Cerebellar cortex (tissue), 1 donor: ENCODE data around the gene SEMA6B.

Source experiments
- DNase-seq: peaks from one replicate; pipeline ENCODE4 v3.0.0-alpha.2; 2015; ENCODE audit warnings: low spot score

Gene SEMA6B

GRCh38 chr19:4586691-4587090, 27.2 kb upstream of the SEMA6B start:
- DNase-seq, result no peak

- DNase-seq, result no peak
These were observed 26.8 kb upstream of the SEMA6B start for GRCh38 chr19:4586245-4586644.

GRCh38 chr19:4585556-4585955, 26.1 kb upstream of the SEMA6B start:
- DNase-seq, result no peak

GRCh38 chr19:4584670-4585460, 25.4 kb upstream of the SEMA6B start:
- DNase-seq, result no peak

GRCh38 chr19:4583961-4584669, 24.6 kb upstream of the SEMA6B start:
- DNase-seq, result no peak

GRCh38 chr19:4582980-4583842, 23.7 kb upstream of the SEMA6B start:
- no peak for DNase-seq

GRCh38 chr19:4581666-4582553, 22.4 kb upstream of the SEMA6B start:
- DNase-seq, result peak; percentile 62

- no peak for DNase-seq
These were observed 21.6 kb upstream of the SEMA6B start for GRCh38 chr19:4580961-4581665.

GRCh38 chr19:4580021-4580901, 20.8 kb upstream of the SEMA6B start:
- DNase-seq, result no peak

- DNase-seq, result no peak
These were observed 19.9 kb upstream of the SEMA6B start for GRCh38 chr19:4579389-4579788.

GRCh38 chr19:4578552-4579248, 19.2 kb upstream of the SEMA6B start:
- no peak for DNase-seq

- no peak for DNase-seq
These were observed 17.7 kb upstream of the SEMA6B start for GRCh38 chr19:4577020-4577782.

- DNase-seq, result peak; percentile 58
These were observed 16.8 kb upstream of the SEMA6B start for GRCh38 chr19:4576016-4576933.

- no peak for DNase-seq
These were observed 16.0 kb upstream of the SEMA6B start for GRCh38 chr19:4575267-4576015.

GRCh38 chr19:4573682-4574081, 14.2 kb upstream of the SEMA6B start:
- DNase-seq, result no peak

GRCh38 chr19:4571305-4571917, 11.9 kb upstream of the SEMA6B start:
- DNase-seq, result no peak
